Progenitor cell of endocrine pancreas (in vitro differentiated cells): ENCODE data around the gene IL6R. TPM values are rescaled to one million over a fixed set of nuclear protein-coding genes. Genes with fewer than 3 reads are reported as not detected.

Experiments used
- DNase-seq: peaks from one replicate; pipeline ENCODE4 v3.0.0; 2021; ENCODE audit warnings: low spot score; ENCODE audit not compliant: unreplicated experiment
- H3K27ac Mint-ChIP-seq: 2 replicates; pipeline ENCODE4 v1.8.0; 2021; ENCODE audit warnings: mild to moderate bottlenecking, moderate library complexity, mixed read lengths
- H3K27me3 Mint-ChIP-seq: 2 replicates; pipeline ENCODE4 v1.8.0; 2021; ENCODE audit warnings: mixed read lengths
- H3K36me3 Mint-ChIP-seq: 2 replicates; pipeline ENCODE4 v1.8.0; 2022; ENCODE audit warnings: mixed read lengths; ENCODE audit not compliant: insufficient read depth
- H3K4me1 Mint-ChIP-seq: 2 replicates; pipeline ENCODE4 v1.8.0; 2021; ENCODE audit warnings: low read depth, mixed read lengths
- H3K4me3 Mint-ChIP-seq: 2 replicates; pipeline ENCODE4 v1.8.0; 2021; ENCODE audit warnings: low read depth, mild to moderate bottlenecking, moderate library complexity, mixed read lengths
- H3K9me3 Mint-ChIP-seq: 2 replicates; pipeline ENCODE4 v1.8.0; 2021; ENCODE audit warnings: low read depth, mixed read lengths
- CTCF ChIP-seq: fragments of 200-600 bp; sonication (generic); IDR thresholded peaks from one replicate; pipeline ENCODE4 v1.5.0; 2021; ENCODE audit warnings: antibody characterized with exemption, mild to moderate bottlenecking; ENCODE audit not compliant: unreplicated experiment
- total RNA-seq: library from RNA; stranded (reverse); gene quantifications from 2 replicates; pipeline ENCODE4 v1.2.1, GENCODE V29; 2021

IL6R gene
- total RNA-seq, 1 donor from 2014 or later: 3.1 TPM

GRCh38 chr1:154436433-154436832 lies 31.3 kb downstream of the IL6R start:
- no peak for TF ChIP-seq CTCF
- no peaks in the 10 kb centered on the region for H3K36me3 Mint-ChIP-seq
- H3K27ac Mint-ChIP-seq: no peak overlapping the region
- peaks cover 5% of the 10 kb centered on the region for H3K4me1 Mint-ChIP-seq
- H3K9me3 Mint-ChIP-seq: no peaks in the 10 kb centered on the region
- no peak for DNase-seq
- H3K4me3 Mint-ChIP-seq: no peak overlapping the region
- peaks cover 5% of the 10 kb centered on the region for H3K27me3 Mint-ChIP-seq

- H3K9me3 Mint-ChIP-seq: no peaks in the 10 kb centered on the region
- no peak for TF ChIP-seq CTCF
- H3K4me3 Mint-ChIP-seq: no peak overlapping the region
- no peak overlapping the region for H3K27ac Mint-ChIP-seq
- no peaks in the 10 kb centered on the region for H3K36me3 Mint-ChIP-seq
- DNase-seq: no peak
- H3K4me1 Mint-ChIP-seq: peaks cover 5% of the 10 kb centered on the region
- H3K27me3 Mint-ChIP-seq: peaks cover 2% of the 10 kb centered on the region
Observed at GRCh38 chr1:154440036-154440804, 35.1 kb downstream of the IL6R start.

- peaks cover 2% of the 10 kb centered on the region for H3K27me3 Mint-ChIP-seq
- H3K4me3 Mint-ChIP-seq: no peak overlapping the region
- peaks cover 5% of the 10 kb centered on the region for H3K4me1 Mint-ChIP-seq
- H3K27ac Mint-ChIP-seq: peak overlapping the region; percentile 31
- DNase-seq: no peak
- no peaks in the 10 kb centered on the region for H3K36me3 Mint-ChIP-seq
- TF ChIP-seq CTCF: no peak
- no peaks in the 10 kb centered on the region for H3K9me3 Mint-ChIP-seq
Observed at GRCh38 chr1:154441241-154441888, 36.2 kb downstream of the IL6R start.

- H3K36me3 Mint-ChIP-seq: no peaks in the 10 kb centered on the region
- no peaks in the 10 kb centered on the region for H3K9me3 Mint-ChIP-seq
- peak; percentile 36 for TF ChIP-seq CTCF
- no peak overlapping the region for H3K4me3 Mint-ChIP-seq
- DNase-seq: no peak
- peaks cover 2% of the 10 kb centered on the region for H3K27me3 Mint-ChIP-seq
- no peak overlapping the region for H3K27ac Mint-ChIP-seq
- H3K4me1 Mint-ChIP-seq: peaks cover 5% of the 10 kb centered on the region
Observed at GRCh38 chr1:154442006-154442740, 37.0 kb downstream of the IL6R start.

- H3K4me3 Mint-ChIP-seq: no peak overlapping the region
- H3K4me1 Mint-ChIP-seq: peaks cover 5% of the 10 kb centered on the region
- H3K27me3 Mint-ChIP-seq: peaks cover 2% of the 10 kb centered on the region
- no peak for DNase-seq
- H3K36me3 Mint-ChIP-seq: no peaks in the 10 kb centered on the region
- TF ChIP-seq CTCF: no peak
- no peak overlapping the region for H3K27ac Mint-ChIP-seq
- no peaks in the 10 kb centered on the region for H3K9me3 Mint-ChIP-seq
Observed at GRCh38 chr1:154443274-154444013, 38.3 kb downstream of the IL6R start.
